Pulmonary artery endothelial cell (primary cell): ENCODE measurements around the gene TSC2. TPM values are rescaled to one million over a fixed set of nuclear protein-coding genes. Genes with fewer than 3 reads are reported as not detected.

Experiments
- DNase-seq: peaks from one replicate; pipeline ENCODE4 v3.0.0-alpha.2; 2011; ENCODE audit warnings: low read depth, low spot score
- total RNA-seq: library from RNA; depleted of rRNA; stranded (reverse); fragments of >200 nt; gene quantifications from 2 replicates; pipeline ENCODE4 v1.2.3, GENCODE V29; 2014

The TSC2 gene
- total RNA-seq, 1 donor from 2014 or later, result 35.1 TPM

DNA sequence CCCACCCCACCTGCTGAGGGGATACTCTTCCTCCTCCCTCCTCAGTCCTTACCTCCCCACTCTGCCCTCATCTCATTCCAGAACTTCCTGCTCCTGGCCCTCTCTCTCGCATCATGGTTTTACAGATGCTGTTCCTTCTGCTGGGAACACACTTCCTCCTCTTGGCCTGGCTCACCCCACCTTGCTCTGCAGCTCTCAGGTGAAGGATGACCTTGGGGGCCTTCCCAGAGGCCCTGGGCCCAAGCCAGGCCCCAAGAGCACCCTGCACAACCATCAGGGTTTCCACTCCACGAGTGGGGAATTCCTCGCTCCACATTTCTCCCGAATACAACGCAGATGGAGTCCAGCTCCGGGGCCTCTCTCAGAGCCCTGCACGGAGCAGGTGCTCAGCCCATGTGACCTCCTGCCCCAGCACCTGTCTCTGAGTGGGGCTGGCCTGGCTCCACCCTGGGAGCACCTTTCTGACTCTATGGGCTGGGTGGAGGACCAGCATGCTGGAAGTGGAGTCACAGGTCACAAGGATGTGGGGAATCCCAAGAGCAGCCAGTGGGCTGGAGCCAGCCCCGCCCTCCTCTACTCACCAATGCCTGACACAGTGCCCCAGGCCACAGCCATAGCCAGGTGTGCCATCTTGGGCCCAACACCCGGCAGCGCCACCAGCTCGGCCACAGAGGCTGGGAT, 4.7 kb upstream of the TSC2 start:
- DNase-seq, result no peak

DNA sequence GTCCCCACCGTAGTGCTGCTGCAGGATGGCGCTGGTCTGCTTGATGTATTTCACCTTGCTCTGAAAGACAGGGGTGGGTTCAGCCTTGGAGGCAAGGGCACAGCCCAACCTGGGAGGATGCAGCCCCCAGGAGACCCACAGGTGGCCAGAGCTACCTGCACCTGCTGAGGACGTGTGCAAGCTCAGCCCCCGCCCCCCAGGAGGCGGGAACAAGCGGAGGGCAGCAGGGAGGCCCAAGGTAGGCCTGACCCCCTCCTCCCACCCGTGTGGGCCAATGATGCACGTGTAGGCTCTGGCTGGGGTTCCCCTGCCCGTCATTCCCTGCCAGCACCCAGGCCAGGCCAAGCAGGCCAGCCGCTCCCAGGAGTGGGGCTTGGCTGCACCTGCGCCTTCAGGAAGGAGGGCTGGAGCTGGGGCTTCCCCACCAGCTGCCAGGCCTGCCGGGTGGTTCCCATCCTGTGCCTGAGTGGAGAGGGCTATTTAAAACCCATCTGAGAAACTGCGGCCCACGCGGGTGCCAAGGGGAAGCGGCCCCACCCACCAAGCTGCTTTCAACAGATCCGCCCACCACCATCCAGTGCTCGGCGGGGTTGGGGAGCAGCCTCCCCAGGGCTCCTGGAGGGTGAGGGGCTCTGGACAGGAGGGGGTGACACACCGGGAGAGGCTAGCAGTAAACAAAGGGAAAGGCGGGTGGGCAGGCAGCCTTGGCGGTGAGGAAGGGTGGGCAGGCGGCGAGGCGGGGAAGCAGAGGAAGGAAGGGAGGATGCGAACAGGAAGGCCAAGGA, 3.9 kb upstream of the TSC2 start:
- no peak for DNase-seq

DNA sequence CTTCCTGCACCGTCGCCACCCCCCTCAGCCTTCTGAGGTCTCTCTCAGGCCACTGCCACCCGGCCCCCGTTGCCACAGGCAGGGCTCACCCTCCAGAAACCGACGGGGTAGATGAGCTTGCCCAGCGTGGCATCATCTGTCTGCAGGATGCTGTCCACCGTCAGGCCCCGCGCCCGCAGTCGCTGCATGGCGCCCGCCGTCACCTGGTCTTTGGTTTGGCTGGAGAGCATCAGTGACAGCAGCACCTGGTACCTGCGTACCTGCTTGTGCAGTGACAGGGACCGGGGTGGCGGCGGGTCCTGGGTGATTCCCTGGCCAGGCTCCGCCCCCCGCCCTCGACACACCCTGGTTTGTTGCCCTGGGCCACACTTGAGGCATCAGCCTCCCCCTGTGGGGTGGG, 3.2 kb upstream of the TSC2 start:
- DNase-seq, result no peak

DNA sequence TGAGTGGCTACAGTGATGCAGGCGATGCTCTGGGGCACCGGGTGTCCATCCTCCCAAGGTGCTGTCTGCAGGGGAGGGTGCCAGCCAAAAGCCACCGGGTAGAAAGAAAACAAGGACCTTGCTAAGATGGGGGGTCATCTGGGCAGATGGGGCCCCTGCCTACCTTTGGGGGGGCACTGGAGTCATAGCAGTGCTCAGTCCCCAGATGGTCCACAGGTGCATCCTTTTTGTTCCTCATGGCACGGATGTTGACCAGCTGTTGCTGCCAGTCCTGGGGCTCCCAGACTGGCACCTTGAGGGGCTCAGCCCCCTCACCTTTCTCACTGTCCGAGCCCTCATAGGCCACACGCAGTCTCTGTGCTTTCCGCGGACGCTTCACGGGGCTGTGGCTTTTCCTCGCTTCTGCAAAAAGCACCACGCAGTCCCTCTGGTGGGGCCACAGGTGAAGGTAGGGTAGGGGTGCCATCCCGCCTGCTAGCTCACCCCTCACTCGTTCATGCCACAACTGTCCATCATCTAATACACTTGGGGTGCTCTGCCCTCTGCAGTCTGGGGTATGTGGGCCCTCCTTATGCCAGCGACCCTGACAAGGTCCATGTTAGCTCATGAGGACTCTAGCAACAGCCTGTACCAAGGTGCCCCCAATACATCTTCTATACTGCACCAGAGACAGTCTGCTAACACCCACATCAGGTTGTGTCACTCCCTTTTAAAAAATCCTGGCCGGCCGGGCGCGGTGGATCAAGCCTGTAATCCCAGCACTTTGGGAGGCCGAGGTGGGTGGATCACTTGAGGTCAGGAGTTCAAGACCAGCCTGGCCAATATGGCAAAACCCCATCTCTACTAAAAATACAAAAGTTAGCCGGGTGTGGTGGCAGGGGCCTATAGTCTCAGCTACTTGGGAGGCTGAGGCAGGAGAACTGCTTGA, 1.6 kb upstream of the TSC2 start:
- DNase-seq, result no peak

DNA sequence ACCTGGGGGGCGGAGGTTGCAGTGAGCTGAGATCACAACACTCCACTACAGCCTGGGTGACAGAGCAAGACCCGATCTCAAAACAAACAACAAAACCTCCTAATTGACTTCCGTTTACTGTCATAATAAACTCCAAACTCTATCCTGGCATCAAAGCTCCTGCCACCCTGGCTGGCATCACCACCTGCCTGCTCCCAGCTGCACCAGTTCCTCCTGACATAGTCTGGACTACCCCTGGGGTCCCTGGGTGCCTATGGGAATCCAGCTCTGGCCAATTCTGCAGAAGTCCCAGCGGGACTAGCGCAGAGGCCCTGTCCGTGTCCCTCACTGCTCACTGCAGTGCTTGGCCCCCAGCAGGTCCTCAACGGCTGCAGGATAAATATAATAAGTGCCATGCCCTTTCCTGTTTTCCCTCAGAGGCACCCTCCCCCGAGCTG, 874 bp upstream of the TSC2 start:
- DNase-seq, result no peak

DNA sequence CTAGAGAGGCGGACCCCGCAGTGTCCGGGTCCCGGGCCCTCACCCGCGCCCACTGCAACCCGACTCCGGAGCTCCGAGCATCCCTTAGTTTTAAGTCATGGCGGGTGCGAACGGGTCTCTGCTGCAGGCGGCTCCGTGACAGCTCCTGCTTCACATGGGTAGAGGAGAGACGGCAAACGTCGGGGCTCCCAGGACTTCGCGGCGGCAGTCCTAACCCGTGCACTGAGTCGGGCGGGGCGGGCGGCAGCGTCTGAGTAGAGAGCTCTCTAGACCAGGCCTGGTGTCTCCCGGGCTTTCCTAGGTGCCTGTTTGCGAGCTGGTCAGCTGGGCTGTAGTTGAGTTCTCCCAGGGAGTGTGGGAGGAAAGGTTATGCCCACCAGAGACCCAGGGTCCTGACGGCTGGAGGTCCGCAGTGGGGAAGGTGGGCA, 345 bp downstream of the TSC2 start:
- no peak for DNase-seq

DNA sequence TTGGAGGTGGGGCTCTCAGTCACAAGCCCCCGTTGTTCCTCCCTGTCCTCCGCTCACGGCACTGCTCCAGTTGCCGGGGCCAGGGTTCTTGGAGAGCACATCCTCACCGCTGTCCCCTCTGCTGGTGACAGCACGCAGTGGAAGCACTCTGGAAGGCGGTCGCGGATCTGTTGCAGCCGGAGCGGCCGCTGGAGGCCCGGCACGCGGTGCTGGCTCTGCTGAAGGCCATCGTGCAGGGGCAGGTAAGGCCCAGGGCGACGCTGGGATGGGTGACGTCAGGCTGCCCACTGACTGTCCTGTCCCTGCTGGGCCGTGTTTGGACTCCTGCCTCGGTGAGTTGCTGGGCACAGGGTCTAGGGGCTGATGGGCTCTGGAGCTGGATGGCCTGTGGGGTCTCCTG, 5.4 kb downstream of the TSC2 start:
- DNase-seq, result no peak

DNA sequence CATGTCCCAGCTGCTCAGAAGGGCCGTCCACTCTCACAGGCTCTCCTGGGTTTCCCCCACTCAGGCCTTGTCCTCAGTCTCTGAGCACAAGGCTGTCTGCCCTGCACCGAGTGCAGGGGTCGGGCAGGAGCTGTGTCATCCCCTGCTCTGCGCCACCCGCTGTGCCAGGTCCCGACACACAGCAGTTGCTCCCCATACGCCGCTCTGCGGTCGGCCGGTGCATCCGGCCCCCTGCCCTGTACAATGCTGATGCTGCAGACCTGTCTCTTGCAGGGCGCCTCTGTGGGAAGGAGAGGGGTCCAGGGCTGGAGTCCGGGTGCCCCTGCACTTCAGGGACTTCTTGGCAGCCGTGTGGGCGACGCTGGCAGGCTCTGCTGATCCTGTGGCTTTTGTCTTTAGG, 6.1 kb downstream of the TSC2 start:
- no peak for DNase-seq

DNA sequence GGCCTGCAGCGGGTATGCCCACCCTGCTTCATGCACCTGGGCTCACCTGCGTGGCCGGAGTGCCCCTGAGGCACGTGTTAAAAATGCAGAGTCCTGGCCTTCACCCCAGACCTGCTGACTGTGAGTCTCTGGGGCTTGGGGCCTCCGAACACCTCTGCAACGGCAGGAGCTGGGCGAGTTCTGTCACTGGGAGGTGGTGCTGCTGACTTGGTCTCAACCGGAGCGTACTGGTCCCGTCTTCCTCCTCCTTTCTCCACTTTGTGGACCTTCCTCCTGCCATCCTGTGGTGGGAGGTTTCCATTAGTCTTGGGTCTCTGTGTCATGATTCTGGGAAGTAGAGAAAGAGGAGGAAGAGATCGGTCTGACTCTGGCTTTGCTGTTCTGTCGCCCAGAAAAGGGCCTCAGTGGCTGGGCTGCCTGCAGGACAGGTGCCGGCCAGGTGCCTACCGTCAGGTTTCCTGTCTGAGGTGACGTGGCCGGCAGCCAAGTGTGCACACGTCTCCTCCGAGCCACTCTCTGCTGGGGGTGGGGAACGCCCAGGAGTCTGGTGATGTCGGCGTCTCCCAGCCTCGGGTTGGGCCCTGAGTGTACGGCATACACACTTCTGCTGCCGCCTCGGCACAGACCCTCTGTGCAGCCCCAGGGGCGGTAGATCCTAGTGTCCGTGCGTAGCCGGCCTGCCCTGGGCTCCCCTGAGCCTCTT, 6.9 kb downstream of the TSC2 start:
- DNase-seq, result no peak

DNA sequence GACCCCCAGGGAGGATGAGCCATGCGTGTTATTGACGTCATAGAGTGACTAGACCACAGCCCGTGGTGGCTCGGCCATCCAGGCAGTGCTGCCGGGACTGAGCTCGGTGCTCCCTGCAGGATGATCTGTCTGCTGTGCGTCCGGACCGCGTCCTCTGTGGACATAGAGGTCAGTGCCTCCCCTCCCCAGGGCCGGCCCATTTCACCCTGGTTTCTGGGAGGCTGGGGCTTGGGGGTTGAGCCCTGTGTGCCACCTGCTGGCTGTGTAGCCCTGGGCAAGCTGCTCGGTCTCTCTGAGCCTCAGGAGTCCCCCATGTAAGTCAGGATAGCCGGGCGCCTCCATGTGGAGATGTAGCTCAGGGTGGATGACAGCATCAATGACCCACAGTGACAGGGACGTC, 8.3 kb downstream of the TSC2 start:
- DNase-seq, result no peak

DNA sequence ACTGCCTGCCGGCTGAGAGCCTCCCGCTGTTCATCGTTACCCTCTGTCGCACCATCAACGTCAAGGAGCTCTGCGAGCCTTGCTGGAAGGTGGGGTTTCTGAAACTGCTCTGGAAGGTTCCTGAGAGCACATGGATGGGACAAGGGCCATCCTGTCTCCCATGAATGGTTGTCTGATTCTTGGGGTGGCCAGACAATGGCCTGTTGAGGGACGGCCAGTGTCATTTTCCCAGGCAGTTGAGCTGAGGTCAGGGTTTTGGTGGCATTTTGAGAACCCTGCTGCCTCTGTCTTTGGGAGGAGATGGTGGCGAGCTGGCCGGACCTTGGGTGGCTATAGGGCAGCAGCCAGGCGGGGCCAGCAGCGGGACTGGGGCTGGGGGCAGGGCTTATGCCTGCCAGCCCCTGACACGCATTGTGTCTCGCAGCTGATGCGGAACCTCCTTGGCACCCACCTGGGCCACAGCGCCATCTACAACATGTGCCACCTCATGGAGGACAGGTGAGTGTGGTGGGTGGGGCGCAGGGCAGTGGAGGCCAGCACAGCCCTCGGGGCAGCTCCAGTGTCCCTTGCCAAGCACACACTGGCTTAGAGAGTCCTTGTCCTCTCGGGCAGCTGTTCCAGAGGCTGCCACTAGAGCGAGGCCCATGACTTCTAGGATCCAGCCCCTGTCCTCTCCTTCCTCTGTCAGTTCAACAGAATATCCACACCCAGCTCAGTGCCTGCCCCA, 9.1 kb downstream of the TSC2 start:
- no peak for DNase-seq

DNA sequence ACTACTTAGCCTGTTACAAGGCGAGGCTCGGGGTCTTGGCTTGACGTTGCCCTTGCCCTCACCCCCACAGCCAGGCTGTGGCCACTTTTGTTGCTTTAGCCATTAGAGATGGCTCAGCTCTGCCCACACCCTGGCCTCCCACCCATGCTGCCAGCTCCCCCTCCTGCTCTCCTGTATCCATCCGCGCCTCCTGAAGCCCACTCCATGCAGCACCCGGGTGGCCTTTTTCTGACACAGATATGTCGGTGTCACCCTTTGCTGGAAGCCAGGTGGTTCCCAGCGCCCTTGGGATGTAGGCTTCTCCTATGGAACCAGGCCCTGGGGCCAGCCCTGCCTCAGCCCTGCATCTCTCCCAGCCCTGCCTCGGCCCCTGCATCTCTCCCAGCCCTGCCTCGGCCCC, 9.7 kb downstream of the TSC2 start:
- DNase-seq, result no peak

DNA sequence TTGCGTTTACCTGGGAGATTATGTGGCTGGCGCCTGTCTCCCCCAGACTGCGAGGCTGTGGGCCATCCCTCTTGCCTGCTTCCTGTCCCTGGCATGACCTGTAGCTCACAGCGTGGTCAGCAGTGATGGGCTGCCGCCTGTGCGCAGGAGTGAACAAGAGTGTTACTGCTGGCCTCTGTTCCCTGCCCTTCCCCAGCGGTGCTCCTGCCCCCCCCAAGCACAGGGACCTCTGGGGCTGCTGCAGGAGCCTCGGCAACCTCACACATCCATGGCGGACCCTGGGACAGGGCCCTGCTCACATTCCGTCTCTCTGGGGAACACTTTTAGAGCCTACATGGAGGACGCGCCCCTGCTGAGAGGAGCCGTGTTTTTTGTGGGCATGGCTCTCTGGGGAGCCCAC, 10.6 kb downstream of the TSC2 start:
- DNase-seq, result no peak

DNA sequence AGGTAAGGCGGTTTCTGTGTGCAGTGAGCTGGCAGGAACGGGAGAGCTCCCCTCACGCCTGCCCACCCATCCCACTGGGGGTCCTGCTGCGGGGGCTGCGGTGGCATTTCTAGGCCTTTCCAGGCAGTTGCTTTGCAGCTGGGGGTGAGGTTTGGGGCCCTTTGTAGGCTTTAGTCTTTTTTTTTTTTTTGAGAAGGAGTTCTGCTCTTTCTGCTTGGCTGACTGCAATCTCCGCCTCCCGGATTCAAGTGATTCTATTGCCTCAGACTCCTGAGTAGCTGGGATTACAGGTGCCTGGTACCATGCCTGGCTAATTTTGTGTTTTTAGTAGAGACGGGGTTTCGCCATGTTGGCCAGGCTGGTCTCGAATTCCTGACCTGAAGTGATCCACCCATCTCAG, 11.1 kb downstream of the TSC2 start:
- DNase-seq, result no peak

DNA sequence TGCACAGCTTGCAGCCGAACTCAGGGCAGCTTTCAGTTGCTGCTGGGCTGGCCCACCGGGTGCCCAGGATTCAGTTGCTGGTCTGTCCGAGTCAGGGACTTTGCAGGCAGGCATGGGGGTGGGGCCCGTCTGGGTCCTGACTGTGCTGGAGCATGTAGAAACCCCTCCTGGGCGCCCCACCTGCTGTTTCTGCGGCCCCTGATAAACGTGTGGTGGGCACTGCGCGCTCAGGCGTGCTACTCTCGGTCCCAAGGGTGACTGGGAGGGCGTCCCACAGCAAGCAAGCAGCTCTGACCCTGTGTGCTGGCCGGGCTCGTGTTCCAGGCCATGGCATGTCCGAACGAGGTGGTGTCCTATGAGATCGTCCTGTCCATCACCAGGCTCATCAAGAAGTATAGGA, 12.6 kb downstream of the TSC2 start:
- DNase-seq, result no peak

DNA sequence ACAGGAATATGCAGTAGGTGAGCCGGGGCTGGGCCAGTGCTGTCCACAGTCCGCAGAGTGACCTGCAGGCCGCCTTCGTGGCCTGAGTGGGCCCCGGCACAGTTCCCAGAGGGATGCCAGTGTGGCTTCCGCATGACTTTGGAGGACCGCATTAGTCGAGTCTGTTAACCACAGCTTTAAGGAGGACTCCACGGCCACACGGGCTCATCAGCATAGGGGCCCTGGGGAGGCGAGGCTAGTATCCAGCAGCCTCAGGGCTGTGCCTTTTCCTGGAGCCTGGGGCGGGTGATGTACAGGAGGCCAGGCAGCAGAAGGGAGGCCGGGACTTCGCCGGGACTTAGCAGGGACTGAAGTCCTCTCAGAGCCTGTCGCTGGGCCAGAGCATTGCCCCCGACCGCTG, 13.2 kb downstream of the TSC2 start:
- DNase-seq, result no peak

DNA sequence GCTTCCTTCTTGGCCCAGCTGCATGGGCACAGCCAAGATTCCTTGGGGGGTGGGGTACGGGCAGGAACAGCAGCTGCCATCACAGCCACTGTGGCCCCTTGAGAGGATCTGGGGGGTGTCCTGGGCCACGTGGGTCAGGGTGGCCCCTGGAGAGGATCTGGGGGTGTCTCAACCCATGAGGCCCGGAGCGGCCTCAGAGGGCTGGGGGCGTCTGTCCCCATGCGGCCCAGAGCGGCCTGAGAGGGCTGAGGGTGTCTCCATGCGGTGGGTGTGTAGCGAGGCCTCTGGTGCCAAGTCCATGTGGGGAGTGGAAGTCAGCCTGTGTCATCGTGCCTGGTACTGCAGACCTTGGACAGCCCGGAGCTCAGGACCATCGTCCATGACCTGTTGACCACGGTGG, 13.7 kb downstream of the TSC2 start:
- no peak for DNase-seq

DNA sequence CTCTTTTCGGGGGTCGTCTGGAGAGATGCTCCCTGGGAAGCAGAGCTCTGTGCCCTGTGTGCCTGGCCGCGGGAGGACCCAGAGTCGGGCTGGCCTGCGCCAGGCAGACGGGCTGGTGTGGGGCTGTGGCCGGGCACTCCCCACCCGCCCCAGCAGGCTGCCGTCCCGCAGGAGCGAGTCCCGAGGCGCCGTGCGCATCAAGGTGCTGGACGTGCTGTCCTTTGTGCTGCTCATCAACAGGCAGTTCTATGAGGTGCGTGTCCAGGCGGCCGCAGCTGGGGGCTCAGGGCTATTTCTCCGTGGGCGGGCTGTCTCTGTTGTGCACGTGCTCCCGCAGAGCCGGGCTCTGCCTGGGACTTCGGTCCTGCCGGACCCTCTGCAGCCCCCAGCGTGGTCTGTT, 15.0 kb downstream of the TSC2 start:
- no peak for DNase-seq

DNA sequence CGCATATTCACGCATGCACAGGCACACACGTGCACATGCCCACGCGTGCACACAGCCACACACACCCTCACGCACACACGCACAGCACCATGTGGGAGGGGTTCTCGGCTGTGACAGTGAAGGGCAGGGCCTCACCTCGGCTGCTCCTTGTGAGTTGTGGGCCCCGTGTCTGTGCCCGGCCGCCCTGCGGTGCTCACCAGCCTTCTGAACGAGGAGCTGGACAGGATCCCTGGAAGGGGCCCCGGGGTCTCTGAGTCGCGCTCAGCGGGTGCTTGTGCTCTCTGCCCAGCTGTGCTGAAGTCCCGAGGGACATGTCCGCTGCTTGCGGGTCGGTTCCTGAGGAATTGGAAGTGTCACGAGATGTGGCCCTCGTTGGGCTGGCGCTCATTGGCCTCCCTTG, 16.1 kb downstream of the TSC2 start:
- no peak for DNase-seq

DNA sequence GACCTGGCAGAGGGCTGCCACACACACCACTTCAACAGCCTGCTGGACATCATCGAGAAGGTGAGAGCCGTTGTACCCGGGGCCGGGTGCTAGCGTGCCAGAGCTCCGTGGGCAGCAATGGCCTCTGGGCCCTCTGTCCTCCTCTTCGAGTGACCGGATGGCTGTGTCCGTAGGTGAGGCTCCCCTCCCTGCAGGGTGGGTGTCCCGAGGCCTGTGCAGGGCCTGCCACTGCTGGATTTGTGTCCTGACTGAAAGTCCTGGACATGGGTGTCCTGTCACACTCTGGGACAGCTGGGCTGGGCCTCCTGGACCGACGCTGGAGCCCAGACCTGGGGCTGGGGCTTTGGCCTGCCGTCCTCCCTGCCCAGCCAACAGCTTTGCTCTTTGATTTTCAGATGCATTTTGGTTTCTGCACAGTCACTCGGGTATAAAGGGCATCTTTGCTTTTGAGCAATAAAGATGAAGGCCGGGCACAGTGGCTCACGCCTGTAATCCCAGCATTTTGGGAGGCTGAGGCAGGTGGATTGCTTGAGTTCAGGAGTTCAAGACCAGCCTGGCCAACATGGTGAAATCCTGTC, 16.7 kb downstream of the TSC2 start:
- no peak for DNase-seq
